HG03135 (cell line): Measurements from ENCODE around the gene PHLDB2.

ENCODE experiments used
- ATAC-seq: cut with Tn5 transposase; IDR thresholded peaks from one replicate; pipeline ENCODE4 v1.9.1; 2021; ENCODE audit warnings: mild to moderate bottlenecking, moderate library complexity; ENCODE audit not compliant: unreplicated experiment

Gene PHLDB2

GRCh38 chr3:111956449-111956848 is 97.4 kb downstream of the PHLDB2 start:
- ATAC-seq: no peak

DNA sequence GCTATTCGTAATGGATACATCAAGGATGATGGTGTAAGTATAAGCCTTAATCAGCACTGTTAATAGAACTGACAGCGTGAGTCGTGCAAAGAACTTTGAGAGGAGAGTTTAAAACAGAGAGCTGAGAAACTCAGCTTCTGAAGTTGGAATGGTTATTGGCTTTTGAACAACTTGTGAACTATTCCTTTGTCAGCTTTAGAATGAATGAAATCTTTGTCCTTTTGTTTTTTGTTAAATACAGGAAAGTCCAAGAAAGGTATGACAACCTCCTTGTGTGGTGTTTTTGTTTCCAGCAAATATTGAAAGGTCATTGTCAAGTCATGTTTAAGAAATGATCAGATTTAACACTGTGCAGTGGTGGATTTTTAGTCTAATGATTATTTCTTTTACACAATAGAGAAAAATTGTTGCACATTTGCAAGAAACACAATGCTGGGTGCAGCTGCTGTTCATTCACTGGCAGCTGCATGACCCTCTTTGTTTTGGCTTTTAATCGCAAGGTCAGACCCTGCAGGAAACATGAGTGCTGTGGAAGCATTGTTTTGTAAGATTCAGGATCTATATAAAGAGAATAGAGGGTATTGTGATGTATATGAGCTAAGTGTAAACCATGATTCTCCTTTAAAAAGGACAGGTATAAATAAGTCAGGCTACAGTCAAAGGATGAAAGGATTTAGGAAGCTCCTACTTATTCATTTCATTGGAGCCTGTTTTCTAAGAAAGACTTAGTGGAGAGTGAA is 98.1 kb downstream of the PHLDB2 start:
- no peak for ATAC-seq

- ATAC-seq: no peak
Observed at GRCh38 chr3:111961461-111962164, 102.5 kb downstream of the PHLDB2 start.

- ATAC-seq: no peak
Observed at GRCh38 chr3:111963424-111963823, 104.4 kb downstream of the PHLDB2 start.

DNA sequence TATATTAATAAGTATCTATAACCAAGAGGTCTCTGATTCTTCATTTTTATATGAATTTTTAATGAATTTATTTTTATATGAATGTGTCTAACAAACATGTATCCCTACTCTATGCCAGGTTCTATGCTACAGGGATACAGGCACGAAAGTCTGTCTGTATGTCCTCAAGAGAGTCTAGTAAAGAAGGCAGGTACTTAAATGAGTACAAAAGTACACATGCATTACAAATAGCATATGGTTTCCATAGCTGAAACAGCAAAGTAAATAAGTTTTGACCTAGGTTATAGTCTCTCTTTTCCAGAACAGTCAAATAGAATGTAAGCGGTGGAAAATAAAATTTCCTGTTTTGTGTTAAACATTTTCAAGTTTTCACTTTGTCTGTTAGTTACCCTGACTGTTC is 106.4 kb downstream of the PHLDB2 start:
- no peak for ATAC-seq

DNA sequence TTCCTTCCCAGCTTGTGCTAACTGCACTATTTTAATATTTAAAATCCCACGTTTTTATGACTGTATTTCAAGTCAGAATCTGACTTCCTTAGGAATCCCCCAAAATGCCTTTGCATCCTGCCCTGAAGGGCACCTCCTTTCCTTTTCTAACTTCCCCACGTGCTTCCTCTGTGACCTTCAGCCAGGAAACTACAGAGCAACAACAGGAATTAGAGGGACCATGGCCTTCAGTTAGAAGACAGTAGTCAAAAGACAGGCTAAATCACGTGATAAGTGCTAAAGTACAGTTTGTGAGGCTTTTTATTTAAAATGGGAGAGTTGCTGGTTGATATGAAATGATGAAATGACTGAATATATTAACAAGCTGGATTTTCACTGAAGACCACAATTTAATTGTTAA is 108.0 kb downstream of the PHLDB2 start:
- no peak for ATAC-seq

GRCh38 chr3:111967651-111968274 is 108.7 kb downstream of the PHLDB2 start:
- peak; percentile 93 for ATAC-seq

- no peak for ATAC-seq
Observed at GRCh38 chr3:111968319-111969054, 109.4 kb downstream of the PHLDB2 start.

DNA sequence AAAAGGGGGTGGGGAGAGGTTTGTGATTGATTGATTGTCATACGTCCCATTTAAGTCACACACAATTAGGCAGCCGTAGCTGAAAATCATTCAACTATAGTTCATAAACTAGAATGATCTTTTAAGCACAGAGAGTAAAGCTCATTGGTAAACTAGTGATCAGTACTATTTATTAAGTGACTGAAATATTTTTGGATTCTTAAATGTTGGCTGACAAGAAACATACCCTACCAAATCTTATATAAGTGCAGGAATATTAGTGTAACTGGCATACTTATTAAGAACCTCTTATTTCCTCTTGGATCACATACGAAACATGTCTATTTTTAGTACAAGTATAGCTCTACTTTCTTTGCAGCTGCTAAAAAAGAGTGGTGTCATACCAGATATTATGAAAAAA is 111.3 kb downstream of the PHLDB2 start:
- ATAC-seq: no peak

- ATAC-seq: no peak
Observed at GRCh38 chr3:111971533-111972130, 112.6 kb downstream of the PHLDB2 start.

GRCh38 chr3:111972891-111973290 is 113.8 kb downstream of the PHLDB2 start:
- no peak for ATAC-seq

GRCh38 chr3:111975131-111975530 is 116.1 kb downstream of the PHLDB2 start:
- ATAC-seq: no peak

DNA sequence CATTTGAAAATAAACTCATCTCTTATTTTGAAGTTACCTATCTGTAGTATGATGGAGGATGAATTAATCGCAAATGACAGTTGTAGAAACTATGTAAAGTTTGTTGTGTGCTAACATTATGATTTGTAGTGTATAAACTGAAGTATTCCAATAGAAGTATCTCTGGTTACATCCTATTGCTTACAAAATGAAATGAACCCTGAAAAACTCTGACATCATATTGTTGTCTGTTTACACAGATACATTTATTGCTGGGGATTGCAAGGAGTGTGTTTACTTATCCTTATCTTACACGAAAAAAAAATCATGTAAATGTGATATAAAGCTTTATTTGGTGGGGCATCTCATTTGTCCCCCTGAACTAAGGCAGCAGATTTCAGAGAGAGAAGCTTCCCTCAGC is 117.2 kb downstream of the PHLDB2 start:
- ATAC-seq: no peak

DNA sequence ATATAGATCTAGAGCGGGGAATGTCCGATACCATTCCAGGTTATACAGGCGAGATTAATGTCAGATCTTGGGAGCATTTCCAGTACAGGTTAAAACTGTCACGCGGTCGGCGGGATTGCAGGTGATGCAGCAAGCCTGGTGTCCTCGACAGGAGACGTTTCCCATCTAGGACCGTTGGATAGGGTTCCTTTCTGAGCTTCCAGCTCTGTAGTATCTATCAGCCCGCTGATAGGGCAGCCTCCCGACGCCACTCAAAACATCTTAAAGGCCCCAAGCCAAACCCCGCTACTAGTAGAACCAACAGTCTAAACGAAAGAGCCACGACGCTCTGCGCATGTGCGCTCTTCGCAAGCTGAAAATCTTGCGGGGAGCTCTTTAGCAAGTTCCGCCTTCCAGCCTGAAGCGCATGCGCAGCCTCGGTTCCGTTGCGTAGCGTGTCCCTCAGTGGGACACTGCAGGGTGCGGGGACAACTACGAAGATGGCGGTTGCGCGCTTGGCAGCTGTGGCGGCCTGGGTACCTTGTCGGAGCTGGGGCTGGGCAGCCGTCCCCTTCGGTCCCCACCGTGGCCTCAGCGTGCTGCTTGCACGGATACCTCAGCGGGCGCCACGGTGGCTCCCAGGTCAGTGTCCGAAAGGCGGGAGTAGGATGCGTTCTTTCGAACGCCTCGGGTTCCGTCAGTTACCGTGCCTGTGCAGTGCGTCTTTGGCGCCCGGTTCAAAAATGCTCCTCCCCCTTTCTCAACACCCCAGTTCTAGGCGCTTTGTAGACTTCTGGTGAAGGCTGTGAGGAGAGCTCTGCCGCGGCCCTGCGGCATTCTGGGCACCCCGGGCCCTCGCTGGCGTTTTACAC is 119.7 kb downstream of the PHLDB2 start, which contains the start of gene ABHD10:
TSS of gene ABHD10 (plus strand) at position 444 of the 851 bp plus-strand sequence. CDS start at position 480, 36 bp downstream.
- ATAC-seq: peak; percentile 94

GRCh38 chr3:111979434-111980038 is 120.5 kb downstream of the PHLDB2 start:
- ATAC-seq: peak; percentile 47

DNA sequence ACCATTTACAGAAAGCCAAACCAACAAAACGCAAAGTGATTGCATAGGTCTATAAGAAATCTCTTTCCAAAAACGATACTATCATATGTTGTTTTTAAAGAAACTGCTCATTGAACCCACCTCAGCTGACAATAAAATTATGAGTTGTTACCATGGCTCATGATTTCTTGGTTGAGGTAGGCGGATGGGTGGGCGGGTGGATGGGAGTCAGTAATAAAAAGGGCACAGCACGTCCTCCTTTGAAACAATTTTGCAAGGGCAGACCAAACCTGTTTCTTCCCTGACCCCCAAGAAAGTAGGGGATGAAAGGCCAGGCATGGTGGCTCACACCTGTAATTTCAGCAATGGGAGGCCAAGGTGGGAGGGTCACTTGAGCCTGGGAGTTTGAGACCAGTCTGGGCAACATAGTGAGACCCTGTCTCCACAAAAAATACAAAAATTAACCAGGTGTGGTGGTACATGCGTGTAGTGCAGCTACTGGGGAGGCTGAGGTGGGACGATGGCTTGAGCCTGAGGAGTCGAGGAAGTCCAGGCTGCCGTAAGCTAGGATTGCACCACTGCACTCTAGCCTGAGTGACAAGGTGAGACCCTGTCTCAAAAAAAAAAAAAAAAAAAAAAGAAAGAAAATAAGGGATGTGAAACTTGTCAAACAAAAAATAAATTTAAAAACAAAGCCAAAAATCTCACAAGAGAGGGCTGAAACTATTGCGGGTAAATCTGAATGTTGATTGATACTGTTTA is 121.8 kb downstream of the PHLDB2 start:
- ATAC-seq: no peak

DNA sequence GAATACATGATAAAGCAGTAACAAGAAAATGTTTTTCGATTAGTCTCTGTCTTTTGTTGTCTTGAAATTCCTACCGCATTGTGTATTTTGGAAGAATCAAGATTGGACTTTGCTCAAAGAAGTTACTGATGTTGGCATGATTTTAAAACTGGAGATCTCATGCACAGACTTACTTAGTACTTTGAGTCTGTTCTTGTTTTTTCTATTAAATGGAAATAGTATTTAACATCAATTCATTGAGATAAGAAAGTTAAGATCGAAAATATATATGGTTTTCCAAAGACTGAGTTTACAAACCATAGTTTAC is 122.3 kb downstream of the PHLDB2 start:
- ATAC-seq: no peak

GRCh38 chr3:111984636-111985298 is 125.7 kb downstream of the PHLDB2 start:
- no peak for ATAC-seq
